ENCODE results near the gene NSUN2.

DNA sequence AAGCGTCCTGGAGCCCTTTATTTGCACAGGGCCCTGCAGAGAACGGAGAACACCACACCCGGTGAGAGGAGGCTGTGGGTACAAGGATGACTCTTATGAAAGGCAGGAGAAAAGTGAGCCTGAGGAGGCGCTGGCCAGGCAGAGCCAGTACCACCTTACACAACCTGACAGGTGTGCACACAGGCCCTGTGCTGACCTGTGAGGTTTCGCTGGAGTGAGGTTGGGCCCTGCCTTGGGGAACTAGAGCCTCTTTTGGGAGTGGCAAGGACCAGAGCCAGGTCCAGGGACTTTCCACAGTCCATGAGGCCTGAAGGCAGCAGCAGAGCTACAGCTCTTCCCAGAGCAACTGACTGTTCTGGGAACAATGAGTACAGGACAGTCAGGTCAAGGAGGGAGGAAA, 3.4 kb upstream of the NSUN2 start:
- TF ChIP-seq, protein P1, sequence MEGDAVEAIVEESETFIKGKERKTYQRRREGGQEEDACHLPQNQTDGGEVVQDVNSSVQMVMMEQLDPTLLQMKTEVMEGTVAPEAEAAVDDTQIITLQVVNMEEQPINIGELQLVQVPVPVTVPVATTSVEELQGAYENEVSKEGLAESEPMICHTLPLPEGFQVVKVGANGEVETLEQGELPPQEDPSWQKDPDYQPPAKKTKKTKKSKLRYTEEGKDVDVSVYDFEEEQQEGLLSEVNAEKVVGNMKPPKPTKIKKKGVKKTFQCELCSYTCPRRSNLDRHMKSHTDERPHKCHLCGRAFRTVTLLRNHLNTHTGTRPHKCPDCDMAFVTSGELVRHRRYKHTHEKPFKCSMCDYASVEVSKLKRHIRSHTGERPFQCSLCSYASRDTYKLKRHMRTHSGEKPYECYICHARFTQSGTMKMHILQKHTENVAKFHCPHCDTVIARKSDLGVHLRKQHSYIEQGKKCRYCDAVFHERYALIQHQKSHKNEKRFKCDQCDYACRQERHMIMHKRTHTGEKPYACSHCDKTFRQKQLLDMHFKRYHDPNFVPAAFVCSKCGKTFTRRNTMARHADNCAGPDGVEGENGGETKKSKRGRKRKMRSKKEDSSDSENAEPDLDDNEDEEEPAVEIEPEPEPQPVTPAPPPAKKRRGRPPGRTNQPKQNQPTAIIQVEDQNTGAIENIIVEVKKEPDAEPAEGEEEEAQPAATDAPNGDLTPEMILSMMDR (IDR thresholded peaks at IDR 0.05; ENCODE audit: extremely low read depth in 1 of 2, insufficient read depth in 1 of 2, low read depth in 1 of 2, low read length in 2 of 2) = no peak
- TF ChIP-seq, protein P2, sequence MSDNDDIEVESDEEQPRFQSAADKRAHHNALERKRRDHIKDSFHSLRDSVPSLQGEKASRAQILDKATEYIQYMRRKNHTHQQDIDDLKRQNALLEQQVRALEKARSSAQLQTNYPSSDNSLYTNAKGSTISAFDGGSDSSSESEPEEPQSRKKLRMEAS (IDR thresholded peaks at IDR 0.05; ENCODE audit: insufficient read depth, insufficient read length) = no peak
- TF ChIP-seq POLR2A (IDR thresholded peaks at IDR 0.05; ENCODE audit: low read depth, low read length) (no peak), EZH2 (IDR thresholded peaks at IDR 0.05; ENCODE audit: borderline replicate concordance, low read depth, low read length, severe bottlenecking) (no peak), FOS (IDR thresholded peaks at IDR 0.05; ENCODE audit: borderline replicate concordance, insufficient read depth, low read length) (no peak), POLR2AphosphoS5 (IDR thresholded peaks at IDR 0.05; ENCODE audit: insufficient read depth, low read depth, low read length) (no peak), GATA2 (IDR thresholded peaks at IDR 0.05; ENCODE audit: insufficient read depth, insufficient read length, low read depth, low read length) (no peak), MYC (IDR thresholded peaks at IDR 0.05; ENCODE audit: low read depth, low read length) (no peak)
